ENCODE measurements around the gene ACSF3. TPM values are rescaled to one million over a fixed set of nuclear protein-coding genes. Genes with fewer than 3 reads are reported as not detected.

Gene ACSF3
- total and polyA plus RNA-seq, 7 donors = 13.4 to 26.5 (median 16.2) TPM

GRCh38 chr16:89120921-89121351 is 27.3 kb downstream of the ACSF3 start:
- DNase-seq (peak; percentile 34 to 35), ATAC-seq (no peak)
- no peaks in the 10 kb centered on the region for H3K4me1 ChIP-seq
- intact Hi-C loops (cut with DNase I) = no loop called here
- no peak for TF ChIP-seq CTCF (IDR thresholded peaks at IDR 0.05)
- peaks cover 4 to 72% of the 10 kb centered on the region in 2 donors for H3K36me3 ChIP-seq (ENCODE audit: insufficient read depth in 1 of 2, low read depth in 1 of 2)
- no peak overlapping the region for H3K27ac ChIP-seq
- whole genome bisulfite sequencing, 3 donors = 86 to 91% (median 89%) methylated on average over 15 of the region's 15 CpGs
- H3K4me3 ChIP-seq = no peak overlapping the region
- H3K27me3 ChIP-seq (ENCODE audit: insufficient read depth in 3 of 3, low read length in 2 of 3) = peaks cover 0 to 2% (median 0%) of the 10 kb centered on the region in 3 donors
- H3K9me3 ChIP-seq = no peaks in the 10 kb centered on the region

DNA sequence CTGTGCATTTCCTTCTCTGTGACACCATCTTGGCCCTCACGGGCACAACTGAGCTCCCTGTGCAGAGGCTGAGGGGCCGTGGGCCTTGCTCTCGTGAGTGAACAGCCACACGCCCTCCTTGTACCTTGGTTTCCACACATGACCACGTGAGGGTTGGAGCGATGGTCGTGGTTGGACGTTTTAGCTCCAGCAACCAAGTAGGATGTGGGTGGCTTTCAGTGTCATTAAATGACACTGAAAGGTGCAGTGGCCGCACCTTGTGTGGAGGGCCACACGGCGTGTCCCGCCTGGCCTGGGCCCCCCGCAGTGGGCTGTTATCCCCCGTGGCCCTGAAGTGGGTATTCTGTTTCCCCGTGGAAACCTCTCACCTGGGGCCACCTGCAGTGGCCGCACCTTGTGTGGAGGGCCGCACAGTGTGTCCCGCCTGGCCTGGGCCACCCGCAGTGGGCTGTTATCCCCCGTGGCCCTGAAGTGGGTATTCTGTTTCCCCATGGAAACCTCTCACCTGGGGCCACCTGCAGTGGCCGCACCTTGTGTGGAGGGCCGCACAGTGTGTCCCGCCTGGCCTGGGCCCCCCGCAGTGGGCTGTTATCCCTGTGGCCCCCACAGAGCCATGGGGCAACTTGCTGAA is 28.2 kb downstream of the ACSF3 start:
- H3K27ac ChIP-seq = no peak overlapping the region
- peak in 1 of 2 donors; percentile 34 for DNase-seq

GRCh38 chr16:89122322-89122851 is 28.7 kb downstream of the ACSF3 start:
- Histone ChIP-seq H3K36me3 (ENCODE audit: insufficient read depth in 1 of 2, low read depth in 1 of 2) (peaks cover 4 to 61% of the 10 kb centered on the region in 2 donors), H3K27me3 (ENCODE audit: insufficient read depth in 3 of 3, low read length in 2 of 3) (peaks cover 0 to 2% (median 0%) of the 10 kb centered on the region in 3 donors), H3K27ac (no peak overlapping the region), H3K9me3 (no peaks in the 10 kb centered on the region), H3K4me1 (no peaks in the 10 kb centered on the region), H3K4me3 (no peak overlapping the region)
- DNase-seq (peak; percentile 5 to 20), ATAC-seq (no peak)
- intact Hi-C loops (cut with DNase I) = no loop called here
- WGBS, 3 donors = 79 to 87% (median 80%) methylated on average over 11 of the region's 11 CpGs
- no peak for TF ChIP-seq CTCF (IDR thresholded peaks at IDR 0.05)

More for the DNA sequence above, 28.2 kb downstream of the ACSF3 start:
- WGBS, 3 donors = 89 to 95% (median 92%) methylated on average over 16 to 22 of the region's 24 CpGs
- intact Hi-C loops (cut with DNase I) = no loop called here
- Histone ChIP-seq H3K36me3 (ENCODE audit: insufficient read depth in 1 of 2, low read depth in 1 of 2) (peaks cover 4 to 67% of the 10 kb centered on the region in 2 donors), H3K9me3 (no peaks in the 10 kb centered on the region), H3K4me3 (no peak overlapping the region), H3K27me3 (ENCODE audit: insufficient read depth in 3 of 3, low read length in 2 of 3) (peaks cover 0 to 2% (median 0%) of the 10 kb centered on the region in 3 donors), H3K4me1 (no peaks in the 10 kb centered on the region)
- no peak for TF ChIP-seq CTCF (IDR thresholded peaks at IDR 0.05)
- ATAC-seq = no peak

DNA sequence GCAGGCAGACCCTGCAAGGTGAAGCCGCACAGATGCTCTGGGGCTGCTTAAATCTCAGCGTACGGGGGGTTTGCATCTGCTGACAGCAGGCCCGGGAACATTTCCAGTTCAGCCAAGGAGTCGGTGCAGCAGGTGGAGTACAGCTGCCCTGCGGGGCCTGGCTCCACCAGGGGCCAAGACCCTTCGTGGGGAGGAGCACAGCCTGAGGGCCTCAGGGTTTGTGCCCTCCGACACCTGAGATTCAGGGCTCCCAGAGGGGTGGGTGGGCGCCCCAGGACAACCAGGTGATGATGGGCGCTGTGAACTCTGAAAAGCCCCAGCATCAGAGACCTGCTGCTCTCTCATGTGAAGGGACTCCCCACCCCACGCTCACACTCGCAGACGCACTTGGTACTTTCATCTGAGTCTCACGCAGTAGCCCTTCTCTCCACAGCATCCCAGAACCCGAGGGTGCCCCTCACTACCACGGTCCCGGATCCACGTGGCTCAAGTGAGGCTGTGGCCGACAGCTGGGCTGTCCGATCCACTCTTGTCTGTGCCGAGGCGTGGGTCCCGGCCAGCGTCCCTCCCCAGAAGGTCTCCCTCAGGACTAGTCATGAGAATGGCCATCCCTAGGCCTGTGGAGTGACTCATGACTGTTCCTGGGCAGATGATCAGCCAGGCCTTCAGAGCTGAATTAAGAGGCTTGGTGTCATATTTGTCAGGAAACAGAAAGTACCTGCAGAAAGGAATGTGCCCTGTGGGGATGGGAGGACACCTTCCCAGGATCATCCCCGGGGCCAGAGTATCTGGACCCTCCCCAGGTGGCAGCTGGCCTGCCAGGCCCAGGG is 29.6 kb downstream of the ACSF3 start:
- Histone ChIP-seq H3K4me1 (no peaks in the 10 kb centered on the region), H3K27ac (no peak overlapping the region), H3K4me3 (no peak overlapping the region), H3K36me3 (ENCODE audit: insufficient read depth in 1 of 2, low read depth in 1 of 2) (peaks cover 4 to 53% of the 10 kb centered on the region in 2 donors), H3K27me3 (ENCODE audit: insufficient read depth in 3 of 3, low read length in 2 of 3) (no peaks in the 10 kb centered on the region), H3K9me3 (no peaks in the 10 kb centered on the region)
- DNase-seq (peak; percentile 12 to 44), ATAC-seq (no peak)
- intact Hi-C loops (cut with DNase I) = no loop called here
- WGBS, 3 donors = 78 to 80% (median 79%) methylated on average over 25 of the region's 25 CpGs
- TF ChIP-seq CTCF (IDR thresholded peaks at IDR 0.05) = no peak
